ENCODE results near the gene SSBP4.

Gene SSBP4

DNA sequence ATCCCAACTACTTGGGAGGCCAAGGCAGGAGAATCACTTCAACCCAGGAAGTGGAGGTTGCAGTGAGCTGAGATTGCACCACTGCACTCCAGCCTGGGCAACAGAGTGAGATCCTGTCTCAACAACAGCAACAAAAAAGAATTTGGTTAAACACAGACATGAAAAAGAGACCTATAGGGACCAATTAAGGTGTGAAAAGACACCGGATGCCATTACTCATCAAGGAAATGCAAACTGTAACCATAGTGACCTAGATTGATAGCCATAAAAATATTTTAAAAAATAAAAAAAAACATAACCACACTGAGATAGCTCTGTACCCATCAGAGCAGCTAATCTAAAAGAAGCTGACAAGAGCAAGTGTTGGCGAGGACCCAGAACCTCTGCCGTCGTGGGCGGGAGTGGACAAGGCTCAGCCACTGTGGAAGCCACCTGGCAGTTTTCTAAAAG is 55.8 kb downstream of the SSBP4 start:
- Histone ChIP-seq H3K4me2 (ENCODE audit: low read depth, low read length, poor library complexity, severe bottlenecking) (no peak overlapping the region), H3K79me2 (ENCODE audit: insufficient read depth, low read length) (peaks cover 58% of the 10 kb centered on the region), H3K9me3 (ENCODE audit: insufficient read depth, low read length) (no peaks in the 10 kb centered on the region), H3K9me2 (replicated peaks; ENCODE audit: insufficient read depth, low read length) (no peaks in the 10 kb centered on the region), H2AFZ (ENCODE audit: low read depth, low read length, severe bottlenecking) (no peak overlapping the region), H3K36me3 (ENCODE audit: low read length) (no peaks in the 10 kb centered on the region), H3K27ac (ENCODE audit: low read depth, low read length) (no peak overlapping the region), H3K9ac (ENCODE audit: low read length) (no peak overlapping the region), H3F3A (ENCODE audit: insufficient read depth) (no peaks in the 10 kb centered on the region), H3K27me3 (ENCODE audit: low read length) (no peaks in the 10 kb centered on the region), H4K20me1 (ENCODE audit: low read depth, low read length) (no peaks in the 10 kb centered on the region), H3K4me3 (ENCODE audit: insufficient read depth, low read length, poor library complexity, severe bottlenecking) (no peak overlapping the region)
- TF ChIP-seq, protein P1, sequence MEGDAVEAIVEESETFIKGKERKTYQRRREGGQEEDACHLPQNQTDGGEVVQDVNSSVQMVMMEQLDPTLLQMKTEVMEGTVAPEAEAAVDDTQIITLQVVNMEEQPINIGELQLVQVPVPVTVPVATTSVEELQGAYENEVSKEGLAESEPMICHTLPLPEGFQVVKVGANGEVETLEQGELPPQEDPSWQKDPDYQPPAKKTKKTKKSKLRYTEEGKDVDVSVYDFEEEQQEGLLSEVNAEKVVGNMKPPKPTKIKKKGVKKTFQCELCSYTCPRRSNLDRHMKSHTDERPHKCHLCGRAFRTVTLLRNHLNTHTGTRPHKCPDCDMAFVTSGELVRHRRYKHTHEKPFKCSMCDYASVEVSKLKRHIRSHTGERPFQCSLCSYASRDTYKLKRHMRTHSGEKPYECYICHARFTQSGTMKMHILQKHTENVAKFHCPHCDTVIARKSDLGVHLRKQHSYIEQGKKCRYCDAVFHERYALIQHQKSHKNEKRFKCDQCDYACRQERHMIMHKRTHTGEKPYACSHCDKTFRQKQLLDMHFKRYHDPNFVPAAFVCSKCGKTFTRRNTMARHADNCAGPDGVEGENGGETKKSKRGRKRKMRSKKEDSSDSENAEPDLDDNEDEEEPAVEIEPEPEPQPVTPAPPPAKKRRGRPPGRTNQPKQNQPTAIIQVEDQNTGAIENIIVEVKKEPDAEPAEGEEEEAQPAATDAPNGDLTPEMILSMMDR (IDR thresholded peaks at IDR 0.05; ENCODE audit: insufficient read depth, low read length, poor library complexity, severe bottlenecking), result no peak
- TF ChIP-seq EZH2phosphoT487 (conservative IDR thresholded peaks at IDR 0.05; ENCODE audit: low read length), result no peak

DNA sequence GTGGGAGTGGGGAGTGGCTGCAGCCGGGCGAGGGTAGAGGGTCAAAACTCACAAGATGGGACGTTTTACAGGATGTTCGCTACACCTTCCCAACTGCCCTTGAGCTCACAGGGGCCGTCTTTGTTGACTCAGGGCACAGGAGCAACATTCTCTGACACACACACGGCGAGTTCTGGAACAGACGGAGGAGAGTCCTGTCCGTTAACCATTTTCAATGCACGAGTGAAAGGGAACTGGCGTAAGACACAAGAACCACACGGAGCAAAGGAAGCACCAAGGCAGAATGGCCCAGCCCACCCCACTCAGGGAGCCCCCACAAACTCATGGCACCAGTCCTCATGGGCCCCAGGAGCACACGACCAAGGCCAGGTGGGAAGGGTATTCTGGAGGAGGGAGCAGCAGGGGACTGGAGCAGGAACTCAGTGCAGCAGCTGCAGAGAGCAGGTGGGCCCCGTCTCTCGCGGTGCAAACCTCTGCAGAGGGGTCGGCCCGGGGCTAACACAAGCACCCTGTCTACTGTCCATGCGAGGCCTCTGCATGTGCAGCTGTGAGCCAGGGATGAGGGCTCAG is 56.6 kb downstream of the SSBP4 start:
- H3K27ac ChIP-seq (ENCODE audit: low read depth, low read length), result no peak overlapping the region
- H3K79me2 ChIP-seq (ENCODE audit: insufficient read depth, low read length), result peaks cover 66% of the 10 kb centered on the region
- no peak overlapping the region for H2AFZ ChIP-seq (ENCODE audit: low read depth, low read length, severe bottlenecking)
- H3F3A ChIP-seq (ENCODE audit: insufficient read depth), result no peaks in the 10 kb centered on the region
- H3K4me3 ChIP-seq (ENCODE audit: insufficient read depth, low read length, poor library complexity, severe bottlenecking), result no peak overlapping the region
- H3K4me2 ChIP-seq (ENCODE audit: low read depth, low read length, poor library complexity, severe bottlenecking), result no peak overlapping the region
- H3K9ac ChIP-seq (ENCODE audit: low read length), result no peak overlapping the region
- no peaks in the 10 kb centered on the region for H3K9me3 ChIP-seq (ENCODE audit: insufficient read depth, low read length)
- H3K9me2 ChIP-seq (replicated peaks; ENCODE audit: insufficient read depth, low read length), result no peaks in the 10 kb centered on the region
- TF ChIP-seq EZH2phosphoT487 (conservative IDR thresholded peaks at IDR 0.05; ENCODE audit: low read length), result no peak
- TF ChIP-seq, protein P1 (IDR thresholded peaks at IDR 0.05; ENCODE audit: insufficient read depth, low read length, poor library complexity, severe bottlenecking), result no peak
- no peaks in the 10 kb centered on the region for H3K36me3 ChIP-seq (ENCODE audit: low read length)
- H4K20me1 ChIP-seq (ENCODE audit: low read depth, low read length), result no peaks in the 10 kb centered on the region
- H3K27me3 ChIP-seq (ENCODE audit: low read length), result no peaks in the 10 kb centered on the region

DNA sequence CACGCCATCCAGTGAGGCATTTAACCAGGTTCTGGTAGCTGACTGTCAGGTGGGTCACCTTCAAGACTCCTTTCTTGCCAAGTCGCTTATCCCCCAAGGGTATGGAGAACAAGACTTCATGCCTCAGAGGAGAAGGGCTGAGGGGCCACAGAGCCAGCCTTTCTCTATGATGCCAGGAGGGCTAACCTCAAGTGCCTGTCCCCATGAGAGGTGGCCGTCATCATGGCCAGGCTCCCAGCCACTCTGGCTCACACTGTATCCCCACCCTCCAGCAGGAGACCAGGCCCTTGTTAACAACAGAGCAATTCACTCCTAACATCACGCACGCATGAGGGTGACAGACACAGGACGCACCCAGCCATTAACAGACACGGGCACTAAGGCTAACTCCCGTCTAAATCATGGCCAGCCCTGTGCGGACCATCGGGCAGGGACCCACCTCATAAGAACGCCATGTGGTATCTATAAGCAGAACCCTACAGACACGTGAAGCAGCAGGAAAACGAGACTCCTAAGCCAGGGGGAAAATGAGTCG is 57.4 kb downstream of the SSBP4 start:
- no peak overlapping the region for H3K4me2 ChIP-seq (ENCODE audit: low read depth, low read length, poor library complexity, severe bottlenecking)
- H3K36me3 ChIP-seq (ENCODE audit: low read length), result no peaks in the 10 kb centered on the region
- no peaks in the 10 kb centered on the region for H3K9me3 ChIP-seq (ENCODE audit: insufficient read depth, low read length)
- TF ChIP-seq EZH2phosphoT487 (conservative IDR thresholded peaks at IDR 0.05; ENCODE audit: low read length), result no peak
- TF ChIP-seq, protein P1 (IDR thresholded peaks at IDR 0.05; ENCODE audit: insufficient read depth, low read length, poor library complexity, severe bottlenecking), result no peak
- H3K79me2 ChIP-seq (ENCODE audit: insufficient read depth, low read length), result peaks cover 73% of the 10 kb centered on the region
- H3K27me3 ChIP-seq (ENCODE audit: low read length), result no peaks in the 10 kb centered on the region
- no peaks in the 10 kb centered on the region; the same call in 1 of the 2 replicates for H4K20me1 ChIP-seq (ENCODE audit: low read depth, low read length)
- H3K4me3 ChIP-seq (ENCODE audit: insufficient read depth, low read length, poor library complexity, severe bottlenecking), result no peak overlapping the region
- H3K9me2 ChIP-seq (replicated peaks; ENCODE audit: insufficient read depth, low read length), result no peaks in the 10 kb centered on the region
- no peak overlapping the region for H3K27ac ChIP-seq (ENCODE audit: low read depth, low read length)
- H3F3A ChIP-seq (ENCODE audit: insufficient read depth), result no peaks in the 10 kb centered on the region
- no peak overlapping the region for H3K9ac ChIP-seq (ENCODE audit: low read length)
- H2AFZ ChIP-seq (ENCODE audit: low read depth, low read length, severe bottlenecking), result no peak overlapping the region

Measured in SU-DHL-6 (cell line).